Stimulated activated CD8-positive, alpha-beta memory T cell treated with anti-CD3 and anti-CD28 coated beads, Interleukin-4, amount 100 ng/mL, for 48 hours (primary cell): ENCODE data around the gene DNAJC4.

ENCODE experiments used
- DNase-seq: peaks from one replicate; pipeline ENCODE4 v3.0.0-alpha.2; 2020

Gene DNAJC4

DNA sequence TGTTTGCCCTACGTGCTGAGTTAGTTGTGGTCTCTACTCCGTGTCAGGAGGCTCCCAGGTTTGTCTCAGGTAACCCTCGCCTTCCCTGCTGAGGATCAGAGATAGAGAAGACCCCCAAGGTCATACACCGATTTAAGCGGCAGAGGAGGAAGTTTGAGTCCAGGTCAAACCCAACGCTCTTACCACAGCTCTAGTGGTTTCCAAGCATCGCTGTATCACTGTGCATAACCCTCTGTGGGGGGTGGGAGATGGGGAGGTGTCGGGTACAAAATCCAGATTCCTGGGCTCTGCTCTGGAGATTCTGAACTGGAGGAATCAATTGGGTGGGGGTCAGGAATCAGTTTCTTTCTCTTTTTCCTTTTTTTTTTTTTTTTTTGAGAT lies 627 bp downstream of the DNAJC4 start:
- no peak for DNase-seq

DNA sequence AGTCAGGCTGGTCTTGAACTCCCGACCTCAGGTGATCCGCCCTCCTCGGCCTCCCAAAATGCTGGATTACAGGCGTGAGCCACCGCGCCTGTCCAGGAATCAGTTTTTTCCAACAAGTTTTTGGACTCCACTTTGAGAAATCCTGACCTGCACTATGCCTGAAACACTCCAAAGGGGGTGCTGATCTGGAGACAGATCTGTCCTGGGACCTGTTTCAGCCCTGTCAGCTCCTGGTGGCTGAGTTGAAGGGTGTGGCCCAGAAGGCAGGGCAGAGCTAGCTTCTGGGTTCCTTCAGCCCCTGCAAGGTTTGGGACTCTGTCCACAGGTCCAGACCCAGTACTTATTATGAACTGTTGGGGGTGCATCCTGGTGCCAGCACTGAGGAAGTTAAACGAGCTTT lies 1.2 kb downstream of the DNAJC4 start:
- no peak for DNase-seq

DNA sequence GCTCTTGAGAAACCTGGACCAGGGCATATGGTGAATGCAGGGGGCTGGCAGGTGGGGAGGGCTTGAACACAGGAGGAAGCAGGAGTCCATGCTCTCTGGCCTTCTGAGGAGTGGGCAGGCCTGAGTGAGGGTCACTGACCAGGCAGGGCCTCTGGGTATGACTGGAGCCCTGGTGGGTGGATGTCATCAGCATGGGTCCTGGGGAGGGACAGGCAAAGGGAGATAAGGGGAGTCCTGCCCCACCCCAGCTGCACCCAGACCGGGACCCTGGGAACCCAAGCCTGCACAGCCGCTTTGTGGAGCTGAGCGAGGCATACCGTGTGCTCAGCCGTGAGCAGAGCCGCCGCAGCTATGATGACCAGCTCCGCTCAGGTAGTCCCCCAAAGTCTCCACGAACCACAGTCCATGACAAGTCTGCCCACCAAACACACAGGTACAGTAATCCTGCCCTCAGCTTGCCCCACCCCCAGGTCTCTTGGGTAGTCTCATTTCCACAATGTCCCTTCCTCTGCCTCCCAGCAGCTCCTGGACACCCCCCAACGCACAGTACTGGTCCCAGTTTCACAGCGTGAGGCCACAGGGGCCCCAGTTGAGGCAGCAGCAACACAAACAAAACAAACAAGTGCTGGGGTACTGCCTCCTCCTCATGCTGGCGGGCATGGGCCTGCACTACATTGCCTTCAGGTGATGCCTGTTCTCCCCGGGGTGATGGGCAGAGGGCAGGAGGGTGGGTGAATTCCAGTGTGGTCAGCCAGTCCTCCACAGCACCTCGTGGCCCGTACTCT lies 2.0 kb downstream of the DNAJC4 start:
- DNase-seq, result no peak

DNA sequence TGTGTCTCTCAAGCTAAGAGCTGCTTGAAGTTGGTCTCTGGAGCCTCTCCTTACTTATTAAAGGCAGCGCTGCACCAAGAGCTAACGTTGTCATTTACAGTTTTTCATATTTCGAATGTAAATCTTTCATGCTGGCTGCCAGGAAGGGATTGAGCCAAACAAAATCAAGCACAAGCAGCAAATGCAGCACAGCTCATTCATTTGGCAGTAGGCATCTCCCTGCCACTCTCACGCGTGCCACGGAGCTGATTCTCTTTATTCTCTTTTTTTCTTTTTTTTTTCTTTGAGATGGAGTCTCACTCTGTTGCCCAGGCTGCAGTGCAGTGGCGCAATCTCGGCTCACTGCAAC lies 2.6 kb downstream of the DNAJC4 start:
- DNase-seq, result no peak

DNA sequence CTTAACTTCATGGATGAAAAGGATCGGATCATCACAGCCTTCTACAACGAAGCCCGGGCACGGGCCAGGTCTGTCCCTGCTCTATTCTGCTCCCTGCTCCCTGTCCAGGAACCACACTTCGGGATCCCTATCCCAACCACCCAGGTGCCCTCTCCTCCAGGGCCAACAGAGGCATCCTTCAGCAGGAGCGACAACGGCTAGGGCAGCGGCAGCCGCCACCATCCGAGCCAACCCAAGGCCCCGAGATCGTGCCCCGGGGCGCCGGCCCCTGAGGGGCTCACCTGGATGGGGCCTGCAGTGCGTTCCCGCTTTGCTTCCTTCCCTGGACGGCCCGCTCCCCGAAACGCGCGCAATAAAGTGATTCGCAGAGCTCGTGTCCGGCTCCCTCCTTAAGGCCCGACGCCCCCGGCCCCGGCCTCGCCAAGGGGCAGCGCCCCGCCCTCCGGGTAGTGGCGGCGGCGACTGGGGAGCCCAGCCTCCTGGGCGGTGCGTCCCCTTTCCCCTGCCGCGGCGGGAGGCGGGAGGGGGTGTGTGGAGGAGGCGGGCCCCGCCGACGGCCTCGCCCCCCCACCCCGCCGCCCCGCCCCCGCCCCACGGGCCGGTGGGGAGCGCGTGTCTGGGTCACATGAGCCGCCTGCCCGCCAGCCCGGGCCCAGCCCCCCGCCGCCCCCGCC lies 3.7 kb downstream of the DNAJC4 start, which contains the start of gene VEGFB:
Gene VEGFB, plus strand, starts transcription at position 672 of the 674 bp plus-strand sequence. CDS start 250 bp downstream, outside the sequence.
- DNase-seq, result peak; percentile 76

DNA sequence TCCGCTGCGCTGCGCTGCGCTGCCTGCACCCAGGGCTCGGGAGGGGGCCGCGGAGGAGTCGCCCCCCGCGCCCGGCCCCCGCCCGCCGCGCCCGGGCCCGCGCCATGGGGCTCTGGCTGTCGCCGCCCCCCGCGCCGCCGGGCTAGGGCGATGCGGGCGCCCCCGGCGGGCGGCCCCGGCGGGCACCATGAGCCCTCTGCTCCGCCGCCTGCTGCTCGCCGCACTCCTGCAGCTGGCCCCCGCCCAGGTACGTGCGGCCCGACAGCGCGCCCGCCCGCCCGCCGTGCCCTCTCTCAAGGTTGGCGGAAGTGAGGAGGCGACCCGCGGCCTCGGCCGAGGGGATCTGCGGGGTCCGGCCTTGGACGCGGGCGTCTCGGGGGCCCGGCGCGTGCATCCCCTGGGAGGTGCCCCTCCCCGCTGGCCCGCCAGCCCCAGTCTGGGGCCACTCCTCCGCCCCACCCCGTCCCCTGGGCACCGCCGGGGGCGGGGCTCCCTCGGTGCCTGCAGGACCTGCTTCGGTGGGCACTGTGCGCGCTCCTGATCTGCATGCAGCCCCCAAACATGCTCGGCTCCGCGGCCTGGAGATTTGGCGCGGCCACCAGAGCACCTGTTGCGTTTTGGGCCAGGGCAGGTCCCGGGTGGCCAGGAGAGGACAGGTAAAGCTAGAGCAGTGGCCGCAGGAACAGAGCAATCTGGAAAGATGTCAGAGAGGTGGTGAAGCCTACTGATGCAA lies 4.5 kb downstream of the DNAJC4 start:
- DNase-seq, result peak; percentile 68

DNA sequence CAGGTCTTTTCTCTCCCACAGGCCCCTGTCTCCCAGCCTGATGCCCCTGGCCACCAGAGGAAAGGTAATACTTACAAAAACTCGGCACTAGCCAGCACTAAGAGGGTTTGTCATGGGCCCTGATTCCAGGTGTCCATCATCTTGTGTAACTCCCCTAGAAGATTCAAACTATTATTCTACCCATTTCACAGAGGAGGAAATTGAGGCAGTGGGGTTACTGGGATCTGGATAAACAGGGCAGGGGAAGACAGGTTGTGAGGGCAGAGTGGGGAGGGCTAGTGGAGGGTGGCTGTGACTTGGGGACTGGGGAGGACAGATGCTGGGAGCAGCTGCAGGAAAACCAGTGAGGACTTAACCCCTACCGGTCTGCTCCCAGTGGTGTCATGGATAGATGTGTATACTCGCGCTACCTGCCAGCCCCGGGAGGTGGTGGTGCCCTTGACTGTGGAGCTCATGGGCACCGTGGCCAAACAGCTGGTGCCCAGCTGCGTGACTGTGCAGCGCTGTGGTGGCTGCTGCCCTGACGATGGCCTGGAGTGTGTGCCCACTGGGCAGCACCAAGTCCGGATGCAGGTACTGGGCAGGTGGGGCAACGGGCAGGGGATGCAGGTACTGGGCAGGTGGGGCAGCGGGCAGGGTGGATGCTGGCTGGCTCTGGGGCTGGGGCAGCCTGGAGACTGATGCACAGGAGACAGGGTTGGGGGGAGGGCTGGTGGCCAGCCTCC lies 5.3 kb downstream of the DNAJC4 start:
- no peak for DNase-seq

DNA sequence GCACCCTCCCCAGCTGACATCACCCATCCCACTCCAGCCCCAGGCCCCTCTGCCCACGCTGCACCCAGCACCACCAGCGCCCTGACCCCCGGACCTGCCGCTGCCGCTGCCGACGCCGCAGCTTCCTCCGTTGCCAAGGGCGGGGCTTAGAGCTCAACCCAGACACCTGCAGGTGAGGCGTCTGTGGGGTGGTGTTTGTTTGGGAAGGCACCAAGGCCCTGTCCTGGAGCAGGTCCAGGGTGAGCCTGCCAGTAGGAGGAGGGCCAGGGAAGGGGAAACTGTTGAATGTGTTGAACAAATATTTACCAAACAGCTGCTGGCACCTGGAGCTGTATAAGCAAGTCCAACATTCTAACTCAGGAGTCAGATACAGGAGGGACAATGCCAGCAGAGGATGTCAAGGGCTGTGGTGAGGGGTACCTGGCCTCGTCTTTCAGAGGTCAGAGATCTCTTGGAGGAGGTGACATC lies 7.2 kb downstream of the DNAJC4 start:
- DNase-seq, result no peak

DNA sequence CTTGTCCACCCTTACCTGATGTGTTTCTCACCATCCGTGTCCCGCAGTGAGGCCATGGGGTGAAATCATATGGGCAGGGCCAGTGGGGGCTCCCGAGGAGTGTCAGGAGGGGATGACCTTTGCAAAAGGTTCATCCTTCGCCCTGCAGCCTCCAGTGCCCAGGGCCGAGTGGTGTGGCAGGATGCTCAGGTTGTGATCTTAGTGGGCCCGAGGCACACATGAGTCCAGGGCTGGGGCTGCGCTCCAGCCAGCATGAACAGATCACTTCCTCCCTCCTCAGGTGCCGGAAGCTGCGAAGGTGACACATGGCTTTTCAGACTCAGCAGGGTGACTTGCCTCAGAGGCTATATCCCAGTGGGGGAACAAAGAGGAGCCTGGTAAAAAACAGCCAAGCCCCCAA lies 7.7 kb downstream of the DNAJC4 start:
- no peak for DNase-seq

DNA sequence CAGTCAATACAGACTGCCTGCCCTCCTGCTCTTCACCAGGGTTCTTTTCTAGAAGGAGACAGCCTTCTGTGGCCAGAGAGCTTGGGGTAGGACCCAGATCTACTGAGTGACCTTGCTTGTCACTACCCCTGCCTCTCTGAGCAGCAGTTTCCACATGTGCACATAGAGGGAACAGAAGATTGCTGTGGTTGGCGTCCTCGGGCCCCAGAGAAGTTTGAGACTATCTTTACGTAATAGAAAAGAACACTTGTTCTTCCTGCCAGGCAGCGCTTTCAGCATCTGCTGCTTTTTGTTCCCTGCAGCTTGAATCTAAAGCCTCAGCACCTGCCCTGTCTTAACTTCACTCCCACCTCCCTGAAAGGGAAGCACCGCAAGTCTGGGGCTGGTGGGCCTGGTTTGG lies 8.7 kb downstream of the DNAJC4 start:
- DNase-seq, result no peak

DNA sequence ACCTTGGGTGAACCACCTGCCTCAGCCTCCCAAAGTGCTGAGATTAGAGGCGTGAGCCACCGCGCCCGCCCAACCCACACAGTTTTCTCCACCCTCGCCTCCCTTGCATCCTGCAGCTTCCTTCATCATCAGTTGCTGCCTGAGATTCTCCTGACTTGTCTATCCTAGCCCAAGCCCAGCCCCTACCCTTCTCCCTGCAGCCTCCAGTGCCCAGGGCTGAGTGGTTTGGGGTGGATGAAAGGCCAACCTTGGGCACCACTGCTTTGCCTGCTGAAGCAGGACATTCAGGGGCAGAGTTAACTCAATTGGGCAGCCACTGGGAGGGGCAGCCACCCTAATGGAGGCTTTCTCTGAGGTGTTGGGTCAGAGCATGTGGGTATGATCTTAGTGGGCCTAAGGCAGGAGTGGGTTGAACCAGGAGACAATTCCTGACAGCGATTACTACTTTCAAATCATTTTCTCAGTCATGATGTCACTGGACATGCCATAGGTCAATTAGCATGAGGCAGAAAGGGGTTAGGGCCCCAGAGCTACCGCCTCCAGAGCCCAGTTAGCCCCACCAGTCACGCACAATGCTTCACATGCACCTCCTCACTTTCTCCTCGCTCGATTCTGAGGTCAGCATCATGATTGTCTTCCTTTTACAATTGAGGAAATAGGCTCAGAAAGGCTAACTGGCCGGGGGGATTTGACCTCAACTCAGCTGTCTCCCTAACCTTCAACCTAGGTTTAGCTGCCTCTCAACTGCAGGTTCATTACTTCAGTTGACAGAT lies 9.5 kb downstream of the DNAJC4 start:
- no peak for DNase-seq

DNA sequence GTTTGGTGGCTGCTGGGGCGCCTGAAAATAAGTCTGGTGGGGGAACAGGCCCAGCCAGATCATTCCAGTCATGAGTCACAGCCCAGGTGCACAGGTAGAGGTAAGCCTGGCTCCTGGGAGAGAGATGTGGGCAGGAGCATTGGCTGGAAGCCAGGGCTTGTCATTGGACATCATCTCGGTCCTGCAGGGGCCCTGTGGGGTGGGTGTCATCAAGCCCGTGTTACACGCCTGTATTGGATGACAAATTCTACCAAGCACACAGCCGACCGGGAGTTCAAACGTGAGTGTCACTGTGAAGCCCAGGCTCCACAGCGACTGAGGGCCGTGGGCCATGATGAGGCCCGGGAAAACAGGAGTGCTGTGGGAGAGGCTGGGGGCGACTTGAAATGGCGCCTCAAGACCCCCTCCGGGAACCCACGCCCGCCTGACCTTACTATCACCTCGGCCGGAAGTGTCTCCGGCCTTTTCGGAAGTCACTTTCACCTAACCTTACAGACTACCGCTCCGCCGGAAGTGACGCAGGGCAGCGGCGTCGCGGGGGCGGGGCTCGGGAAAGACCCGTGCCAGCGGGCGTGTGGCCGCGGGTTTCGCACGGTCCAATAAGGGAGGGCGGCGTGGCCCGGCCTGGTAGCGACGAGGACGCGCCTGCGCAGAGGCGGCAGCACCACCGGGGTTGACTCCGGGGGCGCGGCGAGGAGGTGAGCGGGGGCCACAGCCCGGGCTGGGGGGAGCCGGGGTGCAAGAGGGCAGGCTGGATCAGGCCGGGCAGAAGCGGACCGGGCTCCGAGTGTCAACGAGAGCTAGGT lies 10.3 kb downstream of the DNAJC4 start, which contains the start of gene FKBP2:
Gene FKBP2, plus strand, starts transcription at position 661 of the 806 bp plus-strand sequence. CDS start 1,293 bp downstream, outside the sequence.
- DNase-seq, result peak; percentile 98

DNA sequence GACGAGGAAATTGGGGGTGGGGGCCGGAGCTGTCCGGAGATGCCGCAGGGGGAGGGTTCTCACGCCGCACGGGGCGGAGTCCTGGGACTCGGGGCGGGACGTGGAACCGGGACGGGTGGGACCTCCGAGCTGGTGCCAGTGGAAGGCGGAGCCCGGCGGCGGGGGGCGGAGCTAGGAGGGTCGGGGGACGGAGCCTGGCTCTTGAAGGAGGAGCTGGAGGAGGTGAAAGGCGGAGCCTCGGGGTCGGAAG lies 10.8 kb downstream of the DNAJC4 start:
- peak; percentile 100 for DNase-seq

DNA sequence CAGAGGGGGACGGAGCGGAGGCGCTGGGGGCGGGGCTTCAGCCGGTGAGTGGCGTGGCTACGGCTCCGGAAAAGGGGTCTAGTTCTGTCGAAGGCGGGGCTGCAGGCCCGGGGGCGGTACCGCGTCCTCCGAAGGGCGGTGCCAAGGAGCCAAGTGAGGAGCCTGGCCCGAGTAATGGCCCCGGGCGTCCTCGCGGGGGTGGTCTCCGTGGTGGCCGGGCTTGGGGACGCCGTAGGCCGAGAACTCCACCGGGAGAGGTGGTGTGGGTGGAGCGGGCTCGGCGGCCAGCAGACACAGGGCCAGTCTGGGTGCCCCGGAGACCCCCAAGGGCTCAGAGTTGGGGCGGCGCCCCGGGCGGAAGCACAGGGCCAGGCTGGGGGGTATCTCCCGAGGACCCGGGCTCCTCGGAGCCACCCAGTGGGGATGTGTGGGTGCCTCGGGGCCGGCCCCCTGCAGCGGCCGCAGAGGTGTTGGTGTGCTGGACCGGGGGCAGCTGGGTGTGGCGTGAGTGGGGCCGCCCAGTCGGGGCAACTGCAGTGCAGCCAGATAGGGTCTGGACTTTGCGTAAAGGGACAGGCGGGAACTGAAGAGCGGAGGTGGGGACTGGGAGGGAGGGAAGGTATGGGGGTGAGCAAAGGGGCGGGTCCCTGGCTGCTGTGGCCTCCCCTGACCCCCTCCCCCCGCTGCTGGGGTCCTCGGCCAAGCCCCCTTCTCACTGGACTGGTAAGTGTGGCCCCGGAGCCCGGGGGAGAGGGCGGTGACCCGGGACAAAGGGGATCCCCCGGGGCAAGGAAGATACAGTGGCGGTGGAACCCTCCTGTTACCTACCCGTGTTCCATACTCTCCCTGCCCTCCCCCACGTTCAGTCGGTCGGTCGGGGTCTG lies 11.4 kb downstream of the DNAJC4 start:
- DNase-seq, result peak; percentile 55

DNA sequence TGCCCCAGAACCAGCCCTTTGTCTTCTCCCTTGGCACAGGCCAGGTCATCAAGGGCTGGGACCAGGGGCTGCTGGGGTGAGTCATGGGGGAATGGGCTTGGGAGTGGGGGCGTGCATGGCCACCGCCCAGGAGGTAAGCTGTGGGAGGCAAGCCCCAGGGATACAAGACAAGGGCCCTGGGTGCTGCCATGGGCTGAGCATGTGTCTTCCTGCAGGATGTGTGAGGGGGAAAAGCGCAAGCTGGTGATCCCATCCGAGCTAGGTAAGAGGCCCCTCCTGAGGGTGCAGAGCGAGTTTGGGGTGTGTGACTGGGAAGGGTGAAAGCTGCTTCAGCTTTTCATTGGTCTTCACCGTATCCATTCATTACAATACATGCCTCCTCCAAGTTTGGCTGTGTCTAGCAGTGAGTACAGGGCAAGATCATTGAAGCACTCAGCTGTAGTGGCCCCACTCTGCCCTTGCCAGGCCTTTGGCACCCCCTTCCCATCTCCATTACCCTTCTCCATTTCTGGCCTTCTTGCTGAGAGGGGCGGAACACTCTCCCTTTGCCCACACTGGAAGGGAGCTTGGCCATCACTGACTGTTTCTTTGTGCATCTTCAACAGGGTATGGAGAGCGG lies 13.0 kb downstream of the DNAJC4 start:
- no peak for DNase-seq

DNA sequence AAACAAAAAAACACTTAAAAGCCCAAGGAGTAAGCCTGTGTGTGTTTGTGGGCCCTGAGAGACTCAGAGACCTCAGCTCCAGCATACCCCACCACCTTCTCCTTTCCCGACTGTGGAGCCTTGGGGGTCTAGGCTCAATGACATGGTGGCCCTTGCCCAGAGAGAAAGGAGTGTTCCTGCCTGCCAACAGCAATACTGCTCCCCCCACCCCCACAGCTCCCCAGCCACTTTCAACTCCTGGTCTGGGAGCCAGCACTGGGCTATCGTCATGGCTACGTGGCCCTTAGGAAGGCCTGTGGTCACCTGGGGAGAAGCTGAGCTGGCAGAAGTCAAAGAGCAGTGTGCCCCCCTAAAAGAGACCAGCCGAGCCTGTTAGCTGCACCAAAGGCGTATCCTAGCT lies 13.8 kb downstream of the DNAJC4 start:
- no peak for DNase-seq

DNA sequence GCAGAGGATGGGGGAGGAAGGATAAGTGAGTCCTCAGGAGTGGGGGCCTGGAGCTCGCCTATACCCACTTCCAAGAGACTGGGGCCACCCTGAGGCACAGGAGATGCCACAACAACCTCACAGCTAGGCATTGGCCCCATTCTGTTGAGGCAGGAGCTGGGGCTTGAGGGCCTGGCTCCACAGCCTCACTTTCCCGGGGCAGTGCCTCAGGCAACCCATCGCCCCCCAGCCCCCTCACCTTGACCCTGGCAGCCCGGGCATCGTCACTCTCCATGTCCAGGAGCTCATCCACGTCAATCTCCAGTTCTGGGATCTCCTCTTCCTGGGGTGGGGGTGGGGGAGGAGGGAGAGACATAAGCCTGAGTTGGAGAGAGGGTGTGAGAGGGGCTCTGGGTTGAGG lies 14.6 kb downstream of the DNAJC4 start:
- no peak for DNase-seq

DNA sequence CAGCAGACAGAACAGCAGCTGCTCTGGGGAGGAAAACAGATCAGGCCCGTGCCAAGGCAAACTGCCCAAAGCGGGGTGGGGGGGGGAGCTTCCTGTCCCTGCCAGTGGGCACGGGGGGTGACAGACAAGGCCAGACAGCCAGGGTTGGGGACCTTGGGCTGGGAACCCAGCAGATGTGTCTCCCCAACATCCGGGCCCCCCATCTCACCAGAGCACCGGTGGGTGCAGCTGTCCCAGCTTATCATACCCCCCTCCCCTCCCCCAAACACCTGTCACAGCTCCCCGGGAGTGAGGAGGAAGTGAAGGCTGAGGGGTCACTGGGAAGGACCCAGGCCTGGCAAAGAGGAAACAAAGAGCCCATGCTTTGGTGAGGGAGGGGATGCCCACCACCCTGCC lies 15.1 kb downstream of the DNAJC4 start:
- peak; percentile 46 for DNase-seq

DNA sequence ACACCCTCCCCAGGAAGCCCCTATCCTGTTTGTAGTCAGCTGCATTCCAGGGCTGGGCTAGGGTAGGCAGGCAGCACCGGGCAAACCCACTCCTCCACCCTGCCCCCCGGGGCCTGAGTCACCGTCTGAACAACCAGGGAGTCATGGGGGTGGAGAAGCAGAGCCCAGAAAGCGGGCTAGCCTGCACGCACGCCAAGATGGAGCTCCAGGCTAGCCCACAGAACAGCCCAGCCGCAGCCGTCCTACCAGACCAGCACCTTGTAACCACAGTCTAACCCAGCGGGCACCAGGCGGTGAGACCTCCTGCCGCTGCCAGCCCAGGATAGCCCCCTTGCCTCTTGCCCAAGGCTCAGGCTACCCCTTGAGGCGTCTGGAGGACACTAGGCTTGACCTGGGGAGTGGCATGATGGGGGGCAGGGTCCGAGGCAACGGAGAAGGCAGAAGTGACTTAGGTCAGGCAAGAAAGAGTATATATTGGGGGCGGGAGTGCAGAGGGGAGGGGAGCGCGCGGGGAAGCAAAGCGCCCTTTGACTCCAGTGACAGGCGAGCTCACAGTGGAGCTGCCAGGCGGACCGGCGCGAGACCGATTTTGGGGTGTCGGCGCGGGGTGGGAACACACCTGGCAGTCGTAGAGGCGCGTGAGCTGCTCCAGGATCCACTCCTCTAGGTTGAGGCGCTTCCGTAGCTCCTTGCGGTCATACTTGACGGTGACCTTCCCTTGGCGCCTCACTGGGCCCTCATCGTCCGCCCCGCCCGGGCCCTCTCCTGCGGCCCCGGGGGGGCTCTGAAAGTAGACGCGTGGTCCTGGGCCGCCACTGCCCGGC lies 15.7 kb downstream of the DNAJC4 start:
- peak; percentile 85 for DNase-seq
